Tibial nerve (tissue), 4 donors: Measurements from ENCODE around the gene MYO3B. TPM values are rescaled to one million over a fixed set of nuclear protein-coding genes. Genes with fewer than 3 reads are reported as not detected.

ENCODE experiments used
- DNase-seq, 2 donors: peaks; one replicate each; pipeline ENCODE4 v3.0.0-alpha.2; 2019; ENCODE audit warnings: low spot score in 2 of 2
- H3K27ac ChIP-seq, 4 donors: fragments of 200-600 bp; sonication (generic) in 3 of 4; one replicate each; pipeline ENCODE4 v1.5.1; 2017 to 2019; ENCODE audit warnings: mild to moderate bottlenecking in 1 of 4
- H3K27me3 ChIP-seq, 2 donors: fragments of 200-600 bp; sonication (generic) in 1 of 2; one replicate each; pipeline versions ENCODE4 v1.5.1 to v1.6.0; 2017 to 2019
- H3K36me3 ChIP-seq, 3 donors: fragments of 200-600 bp; sonication (generic); one replicate each; pipeline ENCODE4 v1.5.1; 2018 to 2019
- H3K4me1 ChIP-seq, 4 donors: fragments of 200-600 bp; sonication (generic) in 3 of 4; one replicate each; pipeline ENCODE4 v1.5.1; 2017 to 2019
- H3K4me3 ChIP-seq, 4 donors: fragments of 200-600 bp; sonication (generic) in 3 of 4; one replicate each; pipeline ENCODE4 v1.5.1; 2017 to 2019; ENCODE audit warnings: mild to moderate bottlenecking in 1 of 4, moderate library complexity in 1 of 4
- H3K9me3 ChIP-seq, 4 donors: fragments of 200-600 bp; sonication (generic) in 3 of 4; one replicate each; pipeline ENCODE4 v1.5.1; 2017 to 2019
- CTCF ChIP-seq, 5 experiments: fragments of 200-600 bp in 3 of 5; fragments of 450-650 bp in 2 of 5; sonication (generic) in 3 of 5; IDR thresholded peaks; one replicate each; pipeline ENCODE4 v1.5.1; 2016 to 2019; ENCODE audit warnings: antibody characterized with exemption in 5 of 5, mild to moderate bottlenecking in 3 of 5, moderate library complexity in 2 of 5
- EP300 ChIP-seq, 2 donors: sonication (generic); formaldehyde crosslinking; IDR thresholded peaks; one replicate each; pipeline ENCODE4 v1.6.1; 2017; ENCODE audit warnings: antibody characterized with exemption in 2 of 2, mild to moderate bottlenecking in 1 of 2
- POLR2A ChIP-seq, 2 donors: fragments of 450-650 bp; IDR thresholded peaks; one replicate each; pipeline ENCODE4 v1.6.1; 2017; ENCODE audit warnings: antibody characterized with exemption in 2 of 2, mild to moderate bottlenecking in 2 of 2, moderate library complexity in 2 of 2
- WGBS, 2 donors: methylation state at CpG; one replicate each; pipeline ENCODE4 v1.1.5; 2018; 5-methylcytosine and 5-hydroxymethylcytosine counted together
- total RNA-seq, 4 donors: library from RNA; depleted of rRNA; stranded (reverse); fragments of >200 nt; gene quantifications; one replicate each; pipeline ENCODE4 v1.1.0, GENCODE V29; 2016

The MYO3B gene
- total RNA-seq, 4 donors from 2014 or later: 0.22 to 0.63 (median 0.39) TPM; not detected in 1

DNA sequence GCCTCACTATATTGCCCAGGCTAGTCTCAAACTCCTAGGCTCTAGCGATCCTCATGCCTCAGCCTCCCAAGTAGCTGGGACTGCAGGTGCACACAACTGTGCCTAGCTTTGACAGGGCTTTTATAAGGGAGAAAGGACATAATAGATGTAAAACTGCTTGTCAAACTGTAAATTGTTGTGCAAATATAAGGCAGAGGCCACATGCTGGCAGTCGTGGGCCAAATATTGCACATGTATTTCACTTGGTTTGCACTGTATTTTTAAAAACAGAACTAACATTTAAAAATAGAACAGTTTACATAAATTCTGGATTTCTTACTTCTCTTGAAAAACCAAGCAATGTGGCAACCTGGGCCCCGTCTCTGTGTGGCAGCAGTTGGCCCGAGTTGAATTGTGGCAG is 31.2 kb upstream of the MYO3B start:
- Histone ChIP-seq H3K9me3 (no peaks in the 10 kb centered on the region), H3K4me1 (no peaks in the 10 kb centered on the region), H3K4me3 (no peak overlapping the region), H3K36me3 (no peaks in the 10 kb centered on the region), H3K27ac (no peak overlapping the region), H3K27me3 (no peaks in the 10 kb centered on the region)
- 74 to 87% methylated on average over 4 of the region's 4 CpGs for WGBS, 2 donors
- TF ChIP-seq EP300 (IDR thresholded peaks at IDR 0.05): no peak
- no peak for TF ChIP-seq CTCF (IDR thresholded peaks at IDR 0.05)
- no peak for DNase-seq

DNA sequence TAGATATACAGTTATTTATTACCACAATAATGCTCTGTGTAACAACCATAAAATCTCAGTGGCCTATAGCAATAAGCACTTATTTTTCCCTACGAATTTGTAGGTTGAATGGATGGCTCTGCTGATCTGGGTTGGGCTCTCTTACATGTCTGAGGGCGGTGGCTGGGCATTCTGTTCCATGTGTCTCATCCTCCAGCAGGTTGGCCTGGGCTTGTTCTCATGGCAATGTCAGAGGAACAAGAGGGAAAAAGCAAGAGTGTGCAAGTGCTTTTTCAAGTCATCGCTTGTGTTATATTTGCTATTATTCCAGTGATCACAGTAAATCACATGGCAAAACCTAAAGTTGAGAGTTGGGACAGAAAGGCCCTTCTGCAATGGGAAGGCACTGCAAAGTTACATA is 30.4 kb upstream of the MYO3B start:
- TF ChIP-seq POLR2A (IDR thresholded peaks at IDR 0.05) (no peak), CTCF (IDR thresholded peaks at IDR 0.05) (no peak), EP300 (IDR thresholded peaks at IDR 0.05) (no peak)
- H3K4me3 ChIP-seq: no peak overlapping the region
- whole genome bisulfite sequencing, 2 donors: 83 to 90% methylated on average over 3 of the region's 3 CpGs
- DNase-seq: no peak
- H3K27me3 ChIP-seq: no peaks in the 10 kb centered on the region
- H3K9me3 ChIP-seq: no peaks in the 10 kb centered on the region
- H3K4me1 ChIP-seq: no peaks in the 10 kb centered on the region
- H3K36me3 ChIP-seq: no peaks in the 10 kb centered on the region
- no peak overlapping the region for H3K27ac ChIP-seq

GRCh38 chr2:170148161-170148560 is 29.8 kb upstream of the MYO3B start:
- TF ChIP-seq CTCF (IDR thresholded peaks at IDR 0.05) (no peak), EP300 (IDR thresholded peaks at IDR 0.05) (no peak), POLR2A (IDR thresholded peaks at IDR 0.05) (no peak)
- no peaks in the 10 kb centered on the region for H3K4me1 ChIP-seq

DNA sequence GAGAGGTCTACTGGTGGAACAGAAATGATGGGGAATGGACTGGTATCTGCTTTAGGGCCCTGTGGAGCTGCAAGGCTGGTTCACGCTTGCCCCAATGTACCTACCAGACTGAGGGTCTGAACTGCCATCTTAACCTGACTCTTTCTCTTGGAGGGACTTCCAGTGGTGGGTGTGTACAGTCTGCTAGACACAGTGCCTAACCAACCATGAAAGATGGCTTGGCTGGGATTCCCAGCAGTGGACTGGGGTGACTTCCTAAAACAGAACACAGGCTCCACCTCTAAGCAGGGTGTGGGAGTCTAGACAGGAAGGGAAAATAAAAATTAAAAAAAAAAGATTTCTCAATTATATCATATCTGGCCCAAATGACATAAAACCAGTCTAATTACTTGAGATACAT is 25.5 kb upstream of the MYO3B start:
- Histone ChIP-seq H3K4me1 (peaks cover 0 to 10% (median 0%) of the 10 kb centered on the region in 4 donors), H3K4me3 (no peak overlapping the region)
- 94 to 100% methylated on average over 1 of the region's 1 CpG for WGBS, 2 donors

More at GRCh38 chr2:170148161-170148560, 29.8 kb upstream of the MYO3B start:
- Histone ChIP-seq H3K36me3 (no peaks in the 10 kb centered on the region), H3K27me3 (no peaks in the 10 kb centered on the region), H3K27ac (no peak overlapping the region), H3K4me3 (no peak overlapping the region), H3K9me3 (no peaks in the 10 kb centered on the region)
- no peak for DNase-seq

More for the DNA sequence above, 25.5 kb upstream of the MYO3B start:
- DNase-seq: no peak
- Histone ChIP-seq H3K27ac (no peak overlapping the region), H3K36me3 (no peaks in the 10 kb centered on the region), H3K9me3 (no peaks in the 10 kb centered on the region), H3K27me3 (no peaks in the 10 kb centered on the region)
- TF ChIP-seq CTCF (IDR thresholded peaks at IDR 0.05): no peak
- no peak for TF ChIP-seq POLR2A (IDR thresholded peaks at IDR 0.05)
- TF ChIP-seq EP300 (IDR thresholded peaks at IDR 0.05): no peak
